Lung (tissue), 12 donors: ENCODE results near the gene HNRNPAB. TPM values are rescaled to one million over a fixed set of nuclear protein-coding genes. Genes with fewer than 3 reads are reported as not detected.

ENCODE experiments used
- ATAC-seq: fragments of 200-7000 bp; cut with Tn5 transposase; one replicate; pipeline ENCODE4 v1.9.1; 2020; ENCODE audit warnings: moderate number of reproducible peaks; ENCODE audit not compliant: insufficient read depth, low FRiP score
- DNase-seq, 3 donors: peaks; one replicate each; pipeline ENCODE4 v3.0.0-alpha.2; 2013 to 2017
- H3K27ac ChIP-seq, 2 donors: one replicate each; pipeline ENCODE4 v1.5.1; 2013; ENCODE audit warnings: mild to moderate bottlenecking in 2 of 2, moderate library complexity in 2 of 2, control low read depth in 1 of 2, inconsistent platforms in 1 of 2, low read depth in 1 of 2, low read length in 1 of 2
- H3K27me3 ChIP-seq, 3 donors: one replicate each; pipeline ENCODE4 v1.5.1; 2013; ENCODE audit warnings: low read length in 2 of 3; ENCODE audit not compliant: control insufficient read depth in 3 of 3, insufficient read depth in 3 of 3
- H3K36me3 ChIP-seq, 4 donors: one replicate each; pipeline ENCODE4 v1.5.1; 2013; ENCODE audit warnings: low read length in 4 of 4, mild to moderate bottlenecking in 1 of 4, moderate library complexity in 1 of 4; ENCODE audit not compliant: control insufficient read depth in 4 of 4, insufficient read depth in 4 of 4
- H3K4me1 ChIP-seq, 5 donors: one replicate each; pipeline ENCODE4 v1.5.1; 2013; ENCODE audit warnings: low read length in 5 of 5, mild to moderate bottlenecking in 2 of 5, moderate library complexity in 1 of 5; ENCODE audit not compliant: control insufficient read depth in 5 of 5, insufficient read depth in 5 of 5
- H3K4me3 ChIP-seq: one replicate; pipeline ENCODE4 v1.5.1; 2013; ENCODE audit warnings: mild to moderate bottlenecking, control low read depth, moderate library complexity
- H3K9ac ChIP-seq, 2 donors: one replicate each; pipeline ENCODE4 v1.5.1; 2013; ENCODE audit warnings: low read length in 2 of 2, control low read depth in 1 of 2; ENCODE audit not compliant: insufficient read depth in 1 of 2
- H3K9me3 ChIP-seq, 4 donors: one replicate each; pipeline ENCODE4 v1.5.1; 2013; ENCODE audit warnings: low read length in 3 of 4, mild to moderate bottlenecking in 1 of 4, moderate library complexity in 1 of 4; ENCODE audit not compliant: control insufficient read depth in 4 of 4, insufficient read depth in 3 of 4
- CTCF ChIP-seq: IDR thresholded peaks from 2 replicates; pipeline ENCODE4 v1.5.1; 2012; ENCODE audit warnings: mild to moderate bottlenecking; ENCODE audit errors: control extremely low read depth, extremely low read depth
- WGBS, 2 donors: extraction: QIAGEN DNeasy Blood & Tissue Kit; methylation state at CpG; one replicate each; pipeline ENCODE4 v1.1.7; 2013; 5-methylcytosine and 5-hydroxymethylcytosine counted together
- polyA plus RNA-seq, 2 donors: library from polyadenylated mRNA; stranded (reverse); fragments of 200-250 nt; gene quantifications; one replicate each; pipeline ENCODE4 v1.2.1, GENCODE V29; 2013
- total RNA-seq, 2 donors: library from RNA; depleted of rRNA in 1 of 2; stranded (reverse); fragments of >200 nt in 1 of 2; gene quantifications; one replicate each; pipeline ENCODE4 v1.2.1, GENCODE V29; 2014 to 2021
- donor health status: control.
- donor health status: control.
- donor health status: Bipolar disorder and iron deficiency.
- donor health status: healthy.
- donor health status: DM: yes; HTN: yes; CAD: no.

Gene HNRNPAB
- total and polyA plus RNA-seq, 4 donors = 35.9 to 168 (median 131) TPM

- no peaks in the 10 kb centered on the region for H3K27me3 ChIP-seq
- WGBS, 2 donors = 68 to 74% methylated on average over 8 of the region's 8 CpGs
- H3K36me3 ChIP-seq = peaks cover 34 to 76% (median 66%) of the 10 kb centered on the region in 4 donors
- H3K9me3 ChIP-seq = no peaks in the 10 kb centered on the region
- no peak overlapping the region for H3K27ac ChIP-seq
- ATAC-seq (no peak), DNase-seq (no peak)
- no peak for TF ChIP-seq CTCF
- H3K4me3 ChIP-seq = no peak overlapping the region
- no peak overlapping the region for H3K9ac ChIP-seq
- H3K4me1 ChIP-seq = peaks cover 0 to 2% (median 0%) of the 10 kb centered on the region in 5 donors
Measured at GRCh38 chr5:178213748-178214151, 9.4 kb downstream of the HNRNPAB start.

- H3K4me1 ChIP-seq = peaks cover 0 to 2% (median 0%) of the 10 kb centered on the region in 5 donors
- H3K9ac ChIP-seq = no peak overlapping the region
- WGBS, 2 donors = 95 to 96% methylated on average over 6 of the region's 6 CpGs
- no peak overlapping the region for H3K4me3 ChIP-seq
- H3K36me3 ChIP-seq = peaks cover 30 to 71% (median 62%) of the 10 kb centered on the region in 4 donors
- no peak for ATAC-seq
- no peaks in the 10 kb centered on the region for H3K27me3 ChIP-seq
- no peaks in the 10 kb centered on the region for H3K9me3 ChIP-seq
- DNase-seq = no peak
- no peak overlapping the region for H3K27ac ChIP-seq
- no peak for TF ChIP-seq CTCF
Measured at GRCh38 chr5:178214160-178214803, 9.9 kb downstream of the HNRNPAB start.

- Histone ChIP-seq H3K4me3 (no peak overlapping the region), H3K9me3 (no peaks in the 10 kb centered on the region), H3K9ac (no peak overlapping the region), H3K27ac (no peak overlapping the region), H3K27me3 (no peaks in the 10 kb centered on the region), H3K4me1 (peaks cover 0 to 2% (median 0%) of the 10 kb centered on the region in 5 donors), H3K36me3 (peaks cover 25 to 59% (median 53%) of the 10 kb centered on the region in 4 donors)
- WGBS, 2 donors = 65 to 75% methylated on average over 13 of the region's 13 CpGs
- no peak for DNase-seq
- TF ChIP-seq CTCF = no peak
- no peak for ATAC-seq
Measured at GRCh38 chr5:178215280-178216002, 11.1 kb downstream of the HNRNPAB start.
